Effector memory CD4-positive, alpha-beta T cell (primary cell): ENCODE data around the gene DMRTA2.

Experiments
- DNase-seq, 3 donors: peaks; one replicate each; pipeline ENCODE4 v3.0.0-alpha.2; 2020
- H3K27ac ChIP-seq: 2 replicates; pipeline ENCODE4 v1.7.0; 2013; ENCODE audit warnings: mild to moderate bottlenecking, low read length, moderate library complexity; ENCODE audit not compliant: insufficient read depth, poor library complexity, severe bottlenecking
- H3K27me3 ChIP-seq: replicated peaks from 2 replicates; pipeline ENCODE4 v1.7.0; 2013; ENCODE audit warnings: mild to moderate bottlenecking, low read length; ENCODE audit not compliant: insufficient read depth, control insufficient read depth, poor library complexity, severe bottlenecking
- H3K36me3 ChIP-seq: 2 replicates; pipeline ENCODE4 v1.7.0; 2013; ENCODE audit warnings: mild to moderate bottlenecking, low read length, moderate library complexity; ENCODE audit not compliant: control insufficient read depth, insufficient read depth
- H3K4me1 ChIP-seq: 2 replicates; pipeline ENCODE4 v1.7.0; 2013; ENCODE audit warnings: low read length, mild to moderate bottlenecking; ENCODE audit not compliant: control insufficient read depth, insufficient read depth, poor library complexity, severe bottlenecking
- H3K4me3 ChIP-seq: 2 replicates; pipeline ENCODE4 v1.7.0; 2013; ENCODE audit warnings: low read length, low read depth, mild to moderate bottlenecking; ENCODE audit not compliant: insufficient read depth, poor library complexity, severe bottlenecking
- H3K9me3 ChIP-seq: 2 replicates; pipeline ENCODE4 v1.7.0; 2013; ENCODE audit warnings: mild to moderate bottlenecking, low read length, moderate library complexity; ENCODE audit not compliant: control insufficient read depth

DMRTA2 gene

DNA sequence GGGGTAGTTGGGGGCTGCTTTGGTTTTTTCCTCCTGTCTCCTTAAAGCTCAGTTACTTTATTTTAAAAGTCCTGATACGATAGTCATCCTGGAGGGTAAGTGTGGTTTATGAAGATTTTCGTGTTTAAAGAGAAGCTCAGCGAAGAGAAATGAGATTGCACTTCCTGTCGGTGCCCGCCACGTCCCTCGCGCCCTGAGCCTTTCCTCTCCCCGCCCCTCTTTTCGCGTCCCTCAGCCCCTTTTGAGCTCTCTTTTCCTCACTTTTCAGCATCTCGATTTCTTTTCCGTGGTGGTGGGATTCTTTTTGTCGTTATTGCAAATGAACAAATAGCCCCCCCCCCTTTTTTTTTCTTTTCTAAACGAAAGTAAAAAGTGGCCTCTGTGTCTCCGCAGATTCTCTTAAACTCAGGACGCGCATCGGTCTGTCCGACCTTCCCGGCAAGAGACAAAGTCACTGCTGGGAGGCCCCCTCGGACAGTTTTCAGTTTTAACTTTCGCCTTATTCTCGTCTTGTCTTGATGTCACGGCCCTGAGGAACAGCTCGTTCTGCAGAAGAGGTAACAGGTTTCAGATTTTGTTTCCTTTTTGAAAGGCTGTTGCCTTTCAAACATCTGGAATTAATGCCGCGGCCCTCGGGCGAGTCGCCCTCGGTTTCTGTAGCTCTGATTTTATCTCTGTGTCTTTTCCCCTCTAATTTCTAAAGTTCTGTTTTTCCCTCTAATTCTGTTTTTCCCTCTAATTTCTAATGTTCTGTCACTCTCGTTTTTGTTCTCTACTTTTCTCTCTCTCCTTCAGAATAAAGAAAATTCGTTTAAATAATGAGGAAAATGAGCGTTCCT is 1.0 kb upstream of the DMRTA2 start:
- H3K9me3 ChIP-seq: no peaks in the 10 kb centered on the region
- H3K4me3 ChIP-seq: peak overlapping the region; percentile 53
- no peaks in the 10 kb centered on the region for H3K36me3 ChIP-seq
- peaks cover 67% of the 10 kb centered on the region for H3K27me3 ChIP-seq
- DNase-seq: no peak
- H3K4me1 ChIP-seq: peaks cover 37% of the 10 kb centered on the region
- no peak overlapping the region for H3K27ac ChIP-seq

- no peak for DNase-seq
- H3K9me3 ChIP-seq: no peaks in the 10 kb centered on the region
- H3K27me3 ChIP-seq: peaks cover 69% of the 10 kb centered on the region
- no peaks in the 10 kb centered on the region for H3K36me3 ChIP-seq
- peak overlapping the region; percentile 53 for H3K4me3 ChIP-seq
- peaks cover 40% of the 10 kb centered on the region for H3K4me1 ChIP-seq
- H3K27ac ChIP-seq: no peak overlapping the region
These were observed 392 bp upstream of the DMRTA2 start for GRCh38 chr1:50423670-50424000.

GRCh38 chr1:50422675-50422945 is 633 bp downstream of the DMRTA2 start:
- Histone ChIP-seq H3K36me3 (no peaks in the 10 kb centered on the region), H3K27ac (no peak overlapping the region), H3K4me3 (no peak overlapping the region), H3K27me3 (peaks cover 68% of the 10 kb centered on the region), H3K4me1 (peaks cover 40% of the 10 kb centered on the region), H3K9me3 (no peaks in the 10 kb centered on the region)
- no peak for DNase-seq

DNA sequence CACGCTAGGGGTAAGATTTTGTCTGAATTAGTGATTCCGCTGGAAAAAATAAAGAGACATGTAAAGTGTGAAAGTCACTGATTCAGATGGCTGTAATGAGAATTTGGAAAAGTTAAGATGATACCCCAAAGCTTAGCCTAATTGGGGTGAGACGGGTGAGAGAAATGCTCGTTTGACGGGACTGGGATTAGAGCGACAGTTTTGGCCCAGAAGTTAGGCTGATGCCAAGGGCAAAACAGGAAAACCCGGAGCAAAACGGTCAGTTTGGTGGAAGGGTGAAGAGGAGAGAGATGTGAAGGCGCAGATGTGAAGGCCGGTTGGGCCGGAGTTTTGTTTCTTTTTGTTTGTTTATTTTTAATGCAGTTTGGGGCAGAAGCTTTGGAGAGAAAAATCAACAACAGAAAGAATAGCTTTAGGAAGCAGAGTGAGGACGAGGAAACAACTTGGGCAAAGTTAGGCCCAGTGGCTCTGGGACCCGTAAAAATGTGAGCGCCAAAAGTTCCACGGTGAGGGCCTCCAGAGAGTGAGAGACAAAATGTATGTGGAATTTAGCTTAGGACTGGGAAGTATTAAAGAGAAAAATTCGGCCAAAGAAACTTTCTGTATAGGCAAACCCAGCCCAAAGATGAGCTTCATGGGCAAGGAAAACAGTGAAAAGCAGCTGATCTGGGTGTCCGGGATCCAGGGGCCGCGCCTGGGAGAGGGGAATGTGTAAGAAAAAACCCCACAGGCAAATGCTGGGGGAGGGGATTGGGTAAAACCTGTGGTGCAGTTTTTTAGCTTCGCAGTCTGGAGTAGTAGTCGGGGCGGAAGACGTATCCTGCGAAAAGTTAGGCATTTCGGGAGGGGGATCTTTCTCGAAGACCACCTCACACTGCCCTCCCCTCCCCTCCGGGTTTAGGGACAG is 1.2 kb downstream of the DMRTA2 start:
- H3K4me3 ChIP-seq: no peak overlapping the region
- no peak overlapping the region for H3K27ac ChIP-seq
- DNase-seq: no peak
- peaks cover 69% of the 10 kb centered on the region for H3K27me3 ChIP-seq
- H3K36me3 ChIP-seq: no peaks in the 10 kb centered on the region
- H3K4me1 ChIP-seq: peaks cover 35% of the 10 kb centered on the region
- no peaks in the 10 kb centered on the region for H3K9me3 ChIP-seq

DNA sequence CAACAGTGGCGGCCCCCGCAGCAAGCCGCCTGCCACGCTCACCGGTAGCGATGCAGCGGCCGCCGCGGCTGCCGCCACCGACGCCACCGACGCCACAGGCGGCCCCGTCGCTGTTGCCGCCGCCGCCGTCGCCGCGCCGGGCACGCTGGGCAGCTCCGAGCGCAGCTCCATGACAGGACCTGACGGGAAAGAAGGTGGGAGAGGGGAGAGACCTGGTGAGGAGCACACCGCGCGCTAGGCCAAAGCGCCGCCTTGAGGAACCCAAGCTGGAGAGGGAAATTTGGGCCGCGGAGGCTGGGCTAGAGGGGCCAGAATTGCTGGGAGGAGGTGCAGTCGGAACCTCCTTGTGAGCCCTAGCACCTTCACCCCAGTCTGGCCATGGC is 1.9 kb downstream of the DMRTA2 start:
- no peaks in the 10 kb centered on the region for H3K9me3 ChIP-seq
- peaks cover 68% of the 10 kb centered on the region for H3K27me3 ChIP-seq
- DNase-seq: no peak
- no peaks in the 10 kb centered on the region for H3K36me3 ChIP-seq
- H3K27ac ChIP-seq: no peak overlapping the region
- no peak overlapping the region for H3K4me3 ChIP-seq
- peaks cover 35% of the 10 kb centered on the region for H3K4me1 ChIP-seq

DNA sequence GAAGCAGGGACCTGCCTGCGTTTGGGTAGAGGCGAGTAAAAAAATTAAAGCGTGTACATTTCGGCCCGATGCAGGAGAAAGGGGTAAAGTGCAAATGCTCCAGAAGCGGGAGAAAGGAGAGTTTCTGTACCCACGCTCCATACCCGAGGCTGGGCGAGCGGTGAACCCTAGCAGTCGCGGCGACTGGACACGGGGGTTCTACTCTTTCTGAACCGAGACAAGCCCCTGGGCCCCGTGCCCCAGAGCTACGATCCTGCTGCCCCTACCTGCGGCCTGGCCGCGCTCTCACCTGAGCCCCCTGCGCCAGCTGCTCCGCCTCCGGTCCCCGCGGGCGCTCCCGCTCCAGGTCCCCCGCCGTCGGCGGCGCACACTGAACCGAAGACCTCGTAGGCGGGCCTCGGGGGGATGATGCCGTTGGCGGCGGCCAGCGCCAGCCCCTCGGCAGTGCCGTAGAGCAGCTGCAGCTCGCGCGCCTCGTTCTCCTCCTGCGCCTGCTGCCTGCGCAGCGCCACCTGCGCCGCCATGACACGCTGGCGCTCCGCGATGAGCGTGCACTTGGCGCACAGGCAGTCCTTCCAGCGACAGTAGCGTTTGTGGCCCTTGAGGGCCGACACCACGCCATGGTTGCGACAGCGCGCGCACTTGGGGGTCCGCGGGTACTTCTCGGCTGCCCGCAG is 2.4 kb downstream of the DMRTA2 start:
- H3K9me3 ChIP-seq: no peaks in the 10 kb centered on the region
- peaks cover 35% of the 10 kb centered on the region for H3K4me1 ChIP-seq
- H3K4me3 ChIP-seq: no peak overlapping the region
- H3K27ac ChIP-seq: no peak overlapping the region
- no peaks in the 10 kb centered on the region for H3K36me3 ChIP-seq
- H3K27me3 ChIP-seq: peaks cover 63% of the 10 kb centered on the region
- no peak for DNase-seq

DNA sequence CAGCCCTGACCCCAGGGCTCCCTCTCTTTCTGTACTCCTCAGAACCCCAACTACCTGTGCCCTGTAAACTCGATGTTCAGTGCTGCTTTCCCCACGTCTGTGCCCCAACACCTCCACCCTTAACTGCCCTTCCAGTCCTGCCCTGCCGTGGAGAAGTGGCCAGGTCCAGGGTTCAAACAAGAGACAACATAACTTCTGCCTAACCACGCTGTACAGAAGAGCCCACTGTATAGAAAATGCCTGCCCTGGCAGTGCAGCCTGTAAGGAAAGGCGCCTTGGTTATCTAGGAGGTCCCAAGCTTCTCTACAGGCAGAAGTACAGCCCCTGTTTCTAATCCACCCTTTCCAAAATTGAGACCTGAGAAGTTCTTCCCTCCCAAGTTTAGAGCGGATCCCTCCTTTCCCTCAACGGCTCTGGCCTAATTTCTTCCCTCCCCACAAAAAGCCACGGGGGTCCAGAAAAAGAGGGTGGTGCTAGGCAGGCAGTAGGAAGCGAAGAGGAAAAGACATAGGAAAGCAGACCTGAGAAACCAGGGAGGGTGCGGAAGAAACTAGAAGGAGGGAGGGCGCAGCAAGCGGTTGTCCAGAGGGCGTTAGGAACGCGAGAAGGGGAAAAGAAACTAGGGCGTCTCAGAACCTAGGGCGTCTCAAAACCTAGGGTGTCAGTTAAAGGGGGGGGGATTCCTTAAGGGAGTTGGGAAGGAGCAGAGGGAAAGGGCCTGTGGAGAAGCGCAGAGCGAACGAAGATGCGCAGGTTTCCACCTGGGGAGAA is 3.2 kb downstream of the DMRTA2 start:
- H3K9me3 ChIP-seq: no peaks in the 10 kb centered on the region
- H3K27ac ChIP-seq: no peak overlapping the region
- peaks cover 56% of the 10 kb centered on the region for H3K27me3 ChIP-seq

DNA sequence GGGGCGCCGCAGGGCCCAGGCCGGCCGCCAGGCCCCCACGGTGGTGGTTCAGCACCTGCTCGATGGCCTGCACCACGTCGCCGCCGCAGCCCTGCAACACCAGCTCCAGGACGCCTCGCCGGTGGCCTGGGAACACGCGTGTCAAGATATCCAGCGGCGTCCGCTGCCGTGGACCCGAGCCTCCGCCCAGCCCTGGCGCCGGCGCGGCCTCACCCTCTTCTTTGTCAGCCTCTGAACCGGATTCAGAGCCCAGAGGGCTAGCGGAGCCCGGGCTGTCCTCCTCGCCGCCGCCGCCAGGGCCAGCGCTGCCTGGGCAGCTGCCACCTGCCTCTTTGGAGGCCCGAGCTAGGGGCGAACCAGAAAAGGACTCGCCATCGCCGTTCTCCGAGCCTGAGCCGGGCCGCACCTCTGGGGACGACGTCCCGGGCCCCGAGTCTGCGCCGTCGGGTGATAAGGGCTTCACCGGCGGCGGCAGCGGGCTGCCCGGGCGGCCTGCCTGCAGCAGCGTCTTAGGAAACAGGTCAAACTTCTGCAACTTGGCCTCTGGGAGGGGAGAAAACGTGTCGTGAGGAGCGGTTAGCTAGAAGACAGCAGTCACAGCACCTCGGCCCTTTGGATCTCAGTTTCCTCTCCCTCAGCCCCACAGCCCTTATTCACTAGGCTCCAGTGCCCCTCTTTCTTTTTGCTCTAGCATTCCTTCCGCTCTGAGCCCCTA is 3.9 kb downstream of the DMRTA2 start:
- no peak for DNase-seq
- Histone ChIP-seq H3K9me3 (no peaks in the 10 kb centered on the region), H3K4me3 (no peak overlapping the region), H3K36me3 (no peaks in the 10 kb centered on the region), H3K27ac (no peak overlapping the region), H3K27me3 (peaks cover 49% of the 10 kb centered on the region), H3K4me1 (peaks cover 24% of the 10 kb centered on the region)

More for the DNA sequence above, 3.2 kb downstream of the DMRTA2 start:
- no peak overlapping the region for H3K4me3 ChIP-seq
- DNase-seq: no peak
- H3K4me1 ChIP-seq: peaks cover 31% of the 10 kb centered on the region
- H3K36me3 ChIP-seq: no peaks in the 10 kb centered on the region

GRCh38 chr1:50418600-50419109 is 4.6 kb downstream of the DMRTA2 start:
- Histone ChIP-seq H3K27me3 (peaks cover 45% of the 10 kb centered on the region), H3K36me3 (no peaks in the 10 kb centered on the region), H3K9me3 (no peaks in the 10 kb centered on the region), H3K4me3 (no peak overlapping the region), H3K27ac (no peak overlapping the region), H3K4me1 (peaks cover 20% of the 10 kb centered on the region)
- DNase-seq: no peak
